Chondrocyte (in vitro differentiated cells): ENCODE measurements around the gene N4BP2L2. TPM values are rescaled to one million over a fixed set of nuclear protein-coding genes. Genes with fewer than 3 reads are reported as not detected.

Experiments
- DNase-seq: peaks from one replicate; pipeline ENCODE4 v3.0.0; 2021; ENCODE audit warnings: mixed read lengths, low spot score
- H3K27ac Mint-ChIP-seq: one replicate; pipeline ENCODE4 v1.8.0; 2021; ENCODE audit warnings: mild to moderate bottlenecking, moderate library complexity, mixed read lengths; ENCODE audit not compliant: unreplicated experiment
- H3K27me3 Mint-ChIP-seq: 2 replicates; pipeline ENCODE4 v1.8.0; 2021; ENCODE audit warnings: low read depth, mixed read lengths
- H3K36me3 Mint-ChIP-seq: 2 replicates; pipeline ENCODE4 v1.8.0; 2021; ENCODE audit warnings: low read depth, mixed read lengths
- H3K4me1 Mint-ChIP-seq: 2 replicates; pipeline ENCODE4 v1.8.0; 2021; ENCODE audit warnings: low read depth, mild to moderate bottlenecking, mixed read lengths
- H3K4me3 Mint-ChIP-seq: one replicate; pipeline ENCODE4 v1.8.0; 2021; ENCODE audit warnings: mild to moderate bottlenecking, moderate library complexity, mixed read lengths; ENCODE audit not compliant: unreplicated experiment
- H3K9me3 Mint-ChIP-seq: 2 replicates; pipeline ENCODE4 v1.8.0; 2021; ENCODE audit warnings: low read depth, mixed read lengths
- CTCF ChIP-seq: fragments of 200-600 bp; sonication (generic); IDR thresholded peaks from 2 replicates; pipeline ENCODE4 v1.5.0; 2021; ENCODE audit warnings: antibody characterized with exemption, mild to moderate bottlenecking, moderate library complexity
- total RNA-seq: library from RNA; stranded (reverse); gene quantifications from 3 replicates; pipeline ENCODE4 v1.2.1, GENCODE V29; 2021

N4BP2L2 gene
- total RNA-seq, 1 donor from 2014 or later: 90.0 TPM

DNA sequence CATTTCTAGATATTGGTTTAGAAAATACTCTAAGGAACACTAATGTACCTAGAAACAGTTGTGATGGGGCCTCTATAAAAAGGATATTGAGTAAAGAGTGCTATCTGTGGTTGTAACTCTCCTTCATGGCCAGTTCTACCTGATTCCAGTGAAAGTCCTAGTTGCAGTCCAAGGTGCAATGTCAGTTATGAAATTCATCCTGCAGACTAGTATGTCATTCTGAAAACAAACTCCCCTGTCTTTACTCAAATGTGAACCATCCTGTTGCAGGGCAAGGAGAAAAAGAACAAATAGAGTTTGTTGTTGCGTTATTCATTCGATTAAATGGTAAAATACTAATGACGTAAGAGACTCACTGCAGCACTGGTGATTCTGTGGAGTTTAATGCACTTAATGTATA, 92.4 kb downstream of the N4BP2L2 start:
- TF ChIP-seq CTCF: no peak
- no peak overlapping the region for H3K27ac Mint-ChIP-seq
- no peaks in the 10 kb centered on the region for H3K27me3 Mint-ChIP-seq
- no peak for DNase-seq
- peaks cover 15% of the 10 kb centered on the region for H3K36me3 Mint-ChIP-seq
- no peaks in the 10 kb centered on the region for H3K9me3 Mint-ChIP-seq
- H3K4me1 Mint-ChIP-seq: peaks cover 7% of the 10 kb centered on the region
- no peak overlapping the region for H3K4me3 Mint-ChIP-seq

DNA sequence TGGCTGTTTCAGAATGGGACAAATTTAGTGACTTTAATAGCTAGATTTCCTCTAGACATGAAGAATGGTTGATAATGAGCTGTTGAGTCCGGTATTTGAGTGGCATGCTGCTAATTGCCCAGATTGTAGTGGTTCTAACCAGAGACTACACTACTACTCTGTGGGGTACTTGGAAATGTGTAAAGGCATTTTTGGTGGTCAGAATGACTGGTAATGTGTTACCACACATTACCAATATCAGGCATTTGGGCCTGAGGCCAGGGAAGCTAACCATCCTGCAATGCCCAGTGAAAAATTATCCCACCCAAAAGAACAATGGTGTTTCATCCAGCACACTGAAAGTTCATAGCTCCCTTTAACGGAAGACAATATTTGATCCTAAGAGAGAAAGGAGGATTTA, 93.1 kb downstream of the N4BP2L2 start:
- no peak for DNase-seq
- H3K27me3 Mint-ChIP-seq: no peaks in the 10 kb centered on the region

DNA sequence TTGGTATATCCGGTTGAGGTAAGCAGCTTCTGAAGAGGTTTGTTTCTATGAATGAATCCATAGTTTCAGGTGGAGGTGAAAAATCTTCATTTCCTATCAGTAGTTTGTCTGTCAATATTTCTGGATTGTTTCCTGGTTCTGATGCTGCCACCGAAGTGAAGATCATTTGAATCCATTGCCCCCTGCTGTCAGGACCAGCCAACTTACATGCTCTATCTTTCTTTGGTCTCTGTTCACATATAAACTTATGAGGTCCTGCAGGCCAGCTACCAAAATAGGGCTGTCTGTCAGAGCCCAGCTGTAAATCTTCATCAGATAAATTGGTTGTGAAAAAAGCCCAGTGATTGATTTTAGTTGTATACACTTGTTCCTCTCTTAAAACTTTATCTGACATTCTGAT, 95.5 kb downstream of the N4BP2L2 start:
- no peak overlapping the region for H3K4me3 Mint-ChIP-seq
- no peak overlapping the region for H3K27ac Mint-ChIP-seq
- peaks cover 17% of the 10 kb centered on the region for H3K4me1 Mint-ChIP-seq
- TF ChIP-seq CTCF: peak; percentile 57
- H3K36me3 Mint-ChIP-seq: peaks cover 15% of the 10 kb centered on the region
- H3K27me3 Mint-ChIP-seq: no peaks in the 10 kb centered on the region
- DNase-seq: no peak
- no peaks in the 10 kb centered on the region for H3K9me3 Mint-ChIP-seq

More for the DNA sequence above, 93.1 kb downstream of the N4BP2L2 start:
- Mint-ChIP-seq H3K9me3 (no peaks in the 10 kb centered on the region), H3K27ac (no peak overlapping the region), H3K4me1 (peaks cover 7% of the 10 kb centered on the region), H3K36me3 (peaks cover 12% of the 10 kb centered on the region), H3K4me3 (no peak overlapping the region)
- TF ChIP-seq CTCF: no peak

DNA sequence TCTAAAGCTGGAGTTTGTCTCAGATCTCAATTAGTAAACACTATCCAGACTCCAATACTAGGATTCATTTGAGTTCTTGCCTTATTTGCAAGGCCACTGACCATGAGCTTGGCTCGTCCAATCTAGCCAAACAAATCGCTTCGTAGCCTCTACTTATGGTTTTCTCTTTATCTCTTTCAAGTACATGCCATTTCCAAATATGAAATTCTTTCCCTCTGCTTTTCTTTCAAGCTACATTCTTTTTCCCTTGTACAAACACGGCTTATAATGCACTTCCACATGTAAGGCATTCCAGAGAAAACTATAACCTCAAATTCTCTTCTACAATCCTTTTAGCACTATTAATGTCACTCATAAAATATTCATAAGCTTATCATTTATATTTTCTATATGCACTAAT, 99.7 kb downstream of the N4BP2L2 start:
- no peak for TF ChIP-seq CTCF
- H3K4me3 Mint-ChIP-seq: no peak overlapping the region
- peak overlapping the region; percentile 19 for H3K27ac Mint-ChIP-seq
- DNase-seq: no peak
- H3K4me1 Mint-ChIP-seq: peaks cover 17% of the 10 kb centered on the region
- no peaks in the 10 kb centered on the region for H3K27me3 Mint-ChIP-seq
- no peaks in the 10 kb centered on the region for H3K9me3 Mint-ChIP-seq
- peaks cover 23% of the 10 kb centered on the region for H3K36me3 Mint-ChIP-seq

DNA sequence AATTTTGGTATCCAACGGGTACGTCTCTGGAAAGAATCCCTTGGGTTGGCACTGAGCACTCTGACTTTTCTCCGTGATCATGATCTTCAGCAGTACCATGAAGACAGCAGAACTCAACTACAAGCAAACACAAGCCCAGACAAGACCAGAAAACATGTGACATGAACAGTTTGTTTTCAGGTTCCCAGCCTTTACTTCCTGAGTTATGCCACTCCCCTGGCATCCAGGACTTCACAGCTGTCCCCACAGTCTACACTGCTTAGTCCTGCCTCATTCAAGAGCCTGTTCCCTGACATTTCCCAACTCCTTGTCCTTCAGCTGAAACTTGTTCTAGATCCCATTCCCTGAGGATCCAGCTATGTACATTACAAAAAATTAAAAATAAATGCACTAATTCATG, 105.7 kb downstream of the N4BP2L2 start:
- H3K27ac Mint-ChIP-seq: no peak overlapping the region
- no peaks in the 10 kb centered on the region for H3K9me3 Mint-ChIP-seq
- H3K4me1 Mint-ChIP-seq: peaks cover 9% of the 10 kb centered on the region
- no peak for TF ChIP-seq CTCF
- H3K4me3 Mint-ChIP-seq: no peak overlapping the region
- no peak for DNase-seq
- H3K36me3 Mint-ChIP-seq: peaks cover 23% of the 10 kb centered on the region
- no peaks in the 10 kb centered on the region for H3K27me3 Mint-ChIP-seq
